HCT116 (cell line): ENCODE measurements around the gene MAP3K3. TPM values are rescaled to one million over a fixed set of nuclear protein-coding genes. Genes with fewer than 3 reads are reported as not detected.

Source experiments
- ATAC-seq: fragments of 200-7000 bp; cut with Tn5 transposase; 2 replicates; pipeline ENCODE4 v1.9.1; 2020; ENCODE audit warnings: mild to moderate bottlenecking, moderate library complexity
- BruUV-seq: library from RNA; stranded (reverse); fragments of 400-500 nt; replicated peaks from 2 replicates; lab custom pipeline; 2021; lab: Mats Ljungman, UMichigan
- CTCF ChIA-PET: fragments of 300-600 bp; sonication (Branson Sonifier 250); formaldehyde crosslinking; loops from one replicate; lab custom pipeline; 2021; ENCODE audit warnings: antibody characterized with exemption; lab: Charles Lee
- POLR2A ChIA-PET: fragments of 300-600, 350-600 bp; sonication (Branson Sonifier 250); formaldehyde crosslinking; loops from one replicate; lab custom pipeline; 2021; ENCODE audit warnings: antibody characterized with exemption; lab: Charles Lee
- RAD21 ChIA-PET, 2 experiments: fragments of 300-600 bp; sonication (Branson Sonifier 250); formaldehyde crosslinking; loops; one replicate each; lab custom pipeline; 2023; ENCODE audit warnings: low total read pairs in 2 of 2; ENCODE audit not compliant: uncharacterized antibody in 2 of 2, unreplicated experiment in 2 of 2, low non-redundant PET in 1 of 2; lab: Charles Lee
- DNase-seq: peaks from one replicate; pipeline ENCODE4 v3.0.0-alpha.2; 2010; ENCODE audit warnings: low read depth, low spot score
- H2AFZ ChIP-seq: fragments of 200-600 bp; shearing (Covaris generic), sonication (generic); 2 replicates; pipeline ENCODE4 v1.6.1; 2017; ENCODE audit warnings: low read depth, mixed run types, mixed read lengths, antibody characterized with exemption, low read length; ENCODE audit not compliant: poor library complexity, severe bottlenecking
- H3K27ac ChIP-seq: 2 replicates; pipeline ENCODE4 v1.5.1; 2012; ENCODE audit warnings: low read depth, low read length
- H3K27me3 ChIP-seq: fragments of 200-600 bp; sonication (generic); 2 replicates; pipeline ENCODE4 v1.6.1; 2016; ENCODE audit warnings: mixed run types, low read length, mixed read lengths; ENCODE audit not compliant: insufficient read depth
- H3K36me3 ChIP-seq, 2 experiments: fragments of 200-500 bp in 1 of 2; fragments of 200-600 bp in 1 of 2; sonication (Bioruptor generic) in 1 of 2; sonication (generic) in 1 of 2; 2 replicates each; pipeline versions ENCODE4 v1.5.1 to v1.6.1; 2014 to 2016; ENCODE audit warnings: low read length in 2 of 2, inconsistent platforms in 1 of 2, mixed read lengths in 1 of 2, mixed run types in 1 of 2; ENCODE audit not compliant: insufficient read depth in 2 of 2, control insufficient read depth in 1 of 2
- H3K4me1 ChIP-seq, 2 experiments: fragments of 200-600 bp in 1 of 2; sonication (generic) in 1 of 2; 2 replicates each; pipeline versions ENCODE4 v1.5.1 to v1.6.1; 2012 to 2017; ENCODE audit warnings: low read length in 2 of 2, inconsistent platforms in 1 of 2, mild to moderate bottlenecking in 1 of 2, mixed read lengths in 1 of 2, mixed run types in 1 of 2, moderate library complexity in 1 of 2; ENCODE audit not compliant: insufficient read depth in 2 of 2, control insufficient read depth in 1 of 2
- H3K4me2 ChIP-seq: fragments of 200-600 bp; sonication (generic); 2 replicates; pipeline ENCODE4 v1.6.1; 2017; ENCODE audit warnings: mixed run types, low read length, mixed read lengths
- H3K4me3 ChIP-seq, 2 experiments: fragments of 200-600 bp in 1 of 2; sonication (generic) in 1 of 2; replicated peaks in 1 of 2; 2 replicates each; pipeline ENCODE4 v1.5.1; 2011 to 2016; ENCODE audit warnings: low read length in 2 of 2, control low read depth in 1 of 2, low read depth in 1 of 2, mild to moderate bottlenecking in 1 of 2, mixed read lengths in 1 of 2, mixed run types in 1 of 2
- H3K79me2 ChIP-seq: fragments of 200-600 bp; sonication (generic); 2 replicates; pipeline ENCODE4 v1.6.1; 2017; ENCODE audit warnings: mild to moderate bottlenecking, mixed run types, low read length, moderate library complexity, mixed read lengths; ENCODE audit not compliant: insufficient read depth
- H3K9ac ChIP-seq: fragments of 200-600 bp; sonication (generic); 2 replicates; pipeline ENCODE4 v1.6.1; 2016; ENCODE audit warnings: low read length, mixed read lengths
- H3K9me2 ChIP-seq: fragments of 200-600 bp; sonication (generic), shearing (Covaris generic); 2 replicates; pipeline ENCODE4 v1.6.1; 2017; ENCODE audit warnings: mixed run types, mild to moderate bottlenecking, moderate library complexity; ENCODE audit not compliant: insufficient read depth
- H3K9me3 ChIP-seq, 2 experiments: fragments of 200-500 bp in 1 of 2; fragments of 200-600 bp in 1 of 2; sonication (Bioruptor generic) in 1 of 2; sonication (generic) in 1 of 2; 2 replicates each; pipeline ENCODE4 v1.6.1; 2014 to 2017; ENCODE audit warnings: low read length in 2 of 2, mixed read lengths in 2 of 2, inconsistent platforms in 1 of 2, low read depth in 1 of 2, mild to moderate bottlenecking in 1 of 2, mixed run types in 1 of 2, moderate library complexity in 1 of 2; ENCODE audit not compliant: control insufficient read depth in 1 of 2, insufficient read depth in 1 of 2
- H4K20me1 ChIP-seq: fragments of 200-600 bp; sonication (generic), shearing (Covaris generic); 2 replicates; pipeline ENCODE4 v1.6.1; 2017; ENCODE audit warnings: mixed run types, mild to moderate bottlenecking, moderate library complexity; ENCODE audit not compliant: insufficient read depth
- CBX3 ChIP-seq: IDR thresholded peaks from 2 replicates; pipeline ENCODE4 v1.6.1; 2012; ENCODE audit warnings: low read depth
- EGR1 ChIP-seq: IDR thresholded peaks from 2 replicates; pipeline ENCODE4 v1.6.1; 2012; ENCODE audit warnings: low read depth
- EZH2 ChIP-seq: fragments of 200-600 bp; sonication (generic); IDR thresholded peaks from 2 replicates; pipeline ENCODE4 v1.6.1; 2017; ENCODE audit warnings: antibody characterized with exemption, mixed run types
- POLR2A ChIP-seq: IDR thresholded peaks from 2 replicates; pipeline ENCODE4 v1.7.0; 2011; ENCODE audit warnings: borderline replicate concordance; ENCODE audit not compliant: insufficient read depth, insufficient read length; ENCODE audit errors: extremely low read depth
- POLR2AphosphoS5 ChIP-seq: IDR thresholded peaks from 2 replicates; pipeline ENCODE4 v1.6.1; 2011; ENCODE audit warnings: mild to moderate bottlenecking, low read depth, low read length, moderate library complexity
- SRF ChIP-seq: IDR thresholded peaks from 2 replicates; pipeline ENCODE4 v1.6.1; 2012; ENCODE audit warnings: low read depth
- intact Hi-C: fragments of 100-400 bp; cut with micrococcal nuclease; formaldehyde crosslinking; loops from 2 replicates; pipeline ENCODE4 v1.10.0; 2022
- total RNA-seq: library from RNA; stranded (reverse); gene quantifications from one replicate; pipeline ENCODE4 v1.2.1, GENCODE V29; 2021; ENCODE audit not compliant: unreplicated experiment
- TF ChIP-seq, protein P1 (sequence below): IDR thresholded peaks from 2 replicates; pipeline ENCODE4 v1.6.1; 2011; ENCODE audit warnings: mild to moderate bottlenecking, low read length, moderate library complexity; ENCODE audit not compliant: insufficient replicate concordance; ENCODE audit errors: extremely low read depth
- TF ChIP-seq, protein P2 (sequence below): IDR thresholded peaks from 2 replicates; pipeline ENCODE4 v1.6.1; 2012

MAP3K3 gene
- total RNA-seq, 1 experiment from 2014 or later = 18.5 TPM

DNA sequence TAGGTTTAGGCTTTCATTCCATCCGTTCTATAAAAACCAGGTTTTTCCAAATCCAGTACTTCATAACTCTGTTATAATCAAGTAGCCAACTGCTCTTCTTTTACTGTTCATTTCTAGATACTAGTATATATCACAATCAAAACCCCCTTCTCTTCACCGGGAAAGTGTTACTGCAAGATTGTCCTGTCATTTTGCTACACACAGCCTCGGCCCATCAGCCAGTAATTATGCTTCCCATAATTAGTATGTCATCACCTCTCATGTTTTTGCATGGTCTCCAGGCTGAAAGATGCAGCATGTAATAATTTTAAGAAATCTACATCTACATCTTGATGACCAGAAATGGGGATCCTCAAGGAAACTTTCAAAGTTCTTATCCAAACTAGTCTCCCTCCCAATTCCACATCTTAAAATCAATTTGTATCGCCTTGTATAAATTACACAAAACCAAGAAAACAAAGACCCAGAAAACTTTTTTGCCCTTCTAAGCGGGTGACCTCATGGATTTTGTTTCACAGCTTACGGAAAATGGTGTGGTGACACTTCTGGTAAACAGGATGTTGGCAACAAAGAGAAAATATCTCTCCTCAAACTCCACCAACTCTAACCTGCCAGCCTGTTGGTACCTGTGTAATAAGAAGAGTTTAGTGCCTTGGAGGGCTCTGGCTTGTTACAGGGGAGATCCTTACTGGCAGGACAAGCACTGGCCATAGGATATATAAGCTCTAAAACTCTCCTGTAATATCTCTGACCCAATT is 12.2 kb upstream of the MAP3K3 start:
- no peak for ATAC-seq
- Histone ChIP-seq H3K4me3 (no peak overlapping the region), H3K9me3 (no peaks in the 10 kb centered on the region), H4K20me1 (no peaks in the 10 kb centered on the region), H3K27me3 (no peaks in the 10 kb centered on the region), H3K4me1 (no peaks in the 10 kb centered on the region), H3K36me3 (peaks cover 28 to 37% of the 10 kb centered on the region in 2 experiments), H3K4me2 (no peak overlapping the region), H3K27ac (no peak overlapping the region), H3K79me2 (no peaks in the 10 kb centered on the region), H2AFZ (no peak overlapping the region), H3K9ac (no peak overlapping the region), H3K9me2 (no peaks in the 10 kb centered on the region)
- no peak for TF ChIP-seq CBX3
- TF ChIP-seq, protein P1, sequence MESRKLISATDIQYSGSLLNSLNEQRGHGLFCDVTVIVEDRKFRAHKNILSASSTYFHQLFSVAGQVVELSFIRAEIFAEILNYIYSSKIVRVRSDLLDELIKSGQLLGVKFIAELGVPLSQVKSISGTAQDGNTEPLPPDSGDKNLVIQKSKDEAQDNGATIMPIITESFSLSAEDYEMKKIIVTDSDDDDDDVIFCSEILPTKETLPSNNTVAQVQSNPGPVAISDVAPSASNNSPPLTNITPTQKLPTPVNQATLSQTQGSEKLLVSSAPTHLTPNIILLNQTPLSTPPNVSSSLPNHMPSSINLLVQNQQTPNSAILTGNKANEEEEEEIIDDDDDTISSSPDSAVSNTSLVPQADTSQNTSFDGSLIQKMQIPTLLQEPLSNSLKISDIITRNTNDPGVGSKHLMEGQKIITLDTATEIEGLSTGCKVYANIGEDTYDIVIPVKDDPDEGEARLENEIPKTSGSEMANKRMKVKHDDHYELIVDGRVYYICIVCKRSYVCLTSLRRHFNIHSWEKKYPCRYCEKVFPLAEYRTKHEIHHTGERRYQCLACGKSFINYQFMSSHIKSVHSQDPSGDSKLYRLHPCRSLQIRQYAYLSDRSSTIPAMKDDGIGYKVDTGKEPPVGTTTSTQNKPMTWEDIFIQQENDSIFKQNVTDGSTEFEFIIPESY = no peak
- TF ChIP-seq POLR2AphosphoS5 = no peak
- TF ChIP-seq EGR1 = no peak
- TF ChIP-seq, protein P2, sequence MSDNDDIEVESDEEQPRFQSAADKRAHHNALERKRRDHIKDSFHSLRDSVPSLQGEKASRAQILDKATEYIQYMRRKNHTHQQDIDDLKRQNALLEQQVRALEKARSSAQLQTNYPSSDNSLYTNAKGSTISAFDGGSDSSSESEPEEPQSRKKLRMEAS = no peak
- TF ChIP-seq SRF = no peak
- no peak for TF ChIP-seq EZH2
- TF ChIP-seq POLR2A = no peak
- DNase-seq = no peak
- BruUV-seq = no TSS peak
- ChIA-PET RAD21 (no interaction called here), CTCF (interaction anchor here (1.1 to 4.3 kb wide), 4 partner anchors 8 to 183 kb away, joined by 3 to 76 read pairs (median 37); partner anchors contain the start of gene MAP3K3), POLR2A (no interaction called here)
- intact Hi-C loops = no loop called here
